Stomach (tissue), 4 donors: ENCODE results near the gene LBR.

ENCODE experiments used
- EP300 ChIP-seq: sonication (generic); formaldehyde crosslinking; IDR thresholded peaks from one replicate; pipeline ENCODE4 v1.6.1; 2017; ENCODE audit warnings: antibody characterized with exemption
- POLR2A ChIP-seq, 4 donors: fragments of 450-650 bp; IDR thresholded peaks; one replicate each; pipeline ENCODE4 v1.6.1; 2016; ENCODE audit warnings: antibody characterized with exemption in 4 of 4, control low read depth in 2 of 4, mild to moderate bottlenecking in 1 of 4, moderate library complexity in 1 of 4
- POLR2AphosphoS5 ChIP-seq, 3 donors: sonication (generic); formaldehyde crosslinking; IDR thresholded peaks; one replicate each; pipeline ENCODE4 v1.6.1; 2016; ENCODE audit warnings: antibody characterized with exemption in 3 of 3
- TF ChIP-seq, protein P1 (sequence below), 7 experiments: fragments of 450-650 bp in 4 of 7; fragments of 200-600 bp in 3 of 7; sonication (generic) in 3 of 7; IDR thresholded peaks; one replicate each; pipeline ENCODE4 v1.5.1; 2016 to 2019; ENCODE audit warnings: antibody characterized with exemption in 7 of 7, control low read depth in 2 of 7, mild to moderate bottlenecking in 1 of 7

- TF ChIP-seq, protein P1, sequence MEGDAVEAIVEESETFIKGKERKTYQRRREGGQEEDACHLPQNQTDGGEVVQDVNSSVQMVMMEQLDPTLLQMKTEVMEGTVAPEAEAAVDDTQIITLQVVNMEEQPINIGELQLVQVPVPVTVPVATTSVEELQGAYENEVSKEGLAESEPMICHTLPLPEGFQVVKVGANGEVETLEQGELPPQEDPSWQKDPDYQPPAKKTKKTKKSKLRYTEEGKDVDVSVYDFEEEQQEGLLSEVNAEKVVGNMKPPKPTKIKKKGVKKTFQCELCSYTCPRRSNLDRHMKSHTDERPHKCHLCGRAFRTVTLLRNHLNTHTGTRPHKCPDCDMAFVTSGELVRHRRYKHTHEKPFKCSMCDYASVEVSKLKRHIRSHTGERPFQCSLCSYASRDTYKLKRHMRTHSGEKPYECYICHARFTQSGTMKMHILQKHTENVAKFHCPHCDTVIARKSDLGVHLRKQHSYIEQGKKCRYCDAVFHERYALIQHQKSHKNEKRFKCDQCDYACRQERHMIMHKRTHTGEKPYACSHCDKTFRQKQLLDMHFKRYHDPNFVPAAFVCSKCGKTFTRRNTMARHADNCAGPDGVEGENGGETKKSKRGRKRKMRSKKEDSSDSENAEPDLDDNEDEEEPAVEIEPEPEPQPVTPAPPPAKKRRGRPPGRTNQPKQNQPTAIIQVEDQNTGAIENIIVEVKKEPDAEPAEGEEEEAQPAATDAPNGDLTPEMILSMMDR (IDR thresholded peaks at IDR 0.05): peak in 6 of 7 experiments; percentile 100
- peak; percentile 38 to 86 (median 46) for TF ChIP-seq POLR2AphosphoS5 (IDR thresholded peaks at IDR 0.05)
- TF ChIP-seq EP300: no peak
- no peak for TF ChIP-seq POLR2A (IDR thresholded peaks at IDR 0.05)
Observed at GRCh38 chr1:225474986-225475820, 47.4 kb upstream of the LBR start.
